DND-41 (cell line): ENCODE data around the gene CALML6.

Source experiments
- ATAC-seq: fragments of 200-7000 bp; cut with Tn5 transposase; 3 replicates; pipeline ENCODE4 v1.9.1; 2021; ENCODE audit warnings: low read depth; ENCODE audit not compliant: insufficient read depth
- DNase-seq: peaks from one replicate; pipeline ENCODE4 v3.0.0-alpha.2; 2020
- H2AFZ ChIP-seq: 2 replicates; pipeline ENCODE4 v1.6.0; 2012; ENCODE audit warnings: low read depth, low read length
- H3K27ac ChIP-seq: 2 replicates; pipeline ENCODE4 v1.5.1; 2012; ENCODE audit warnings: low read length, inconsistent platforms
- H3K27me3 ChIP-seq: fragments of 200-600 bp; sonication (generic); 2 replicates; pipeline ENCODE4 v1.6.0; 2012; ENCODE audit warnings: low read length, mild to moderate bottlenecking, inconsistent platforms; ENCODE audit not compliant: insufficient read depth, poor library complexity
- H3K36me3 ChIP-seq: 2 replicates; pipeline ENCODE4 v1.5.1; 2012; ENCODE audit warnings: low read length, inconsistent platforms; ENCODE audit not compliant: insufficient read depth
- H3K4me1 ChIP-seq: 2 replicates; pipeline ENCODE4 v1.5.1; 2012; ENCODE audit warnings: mild to moderate bottlenecking, low read length; ENCODE audit not compliant: insufficient read depth
- H3K4me2 ChIP-seq: 2 replicates; pipeline ENCODE4 v1.6.0; 2012; ENCODE audit warnings: mild to moderate bottlenecking, moderate library complexity, low read length, inconsistent platforms; ENCODE audit not compliant: insufficient read depth
- H3K4me3 ChIP-seq, 2 experiments: fragments of 200-600 bp in 1 of 2; shearing (Covaris generic) in 1 of 2; 2 replicates each; pipeline ENCODE4 v1.5.1; 2012 to 2016; ENCODE audit warnings: inconsistent platforms in 2 of 2, low read length in 2 of 2, mild to moderate bottlenecking in 2 of 2, low read depth in 1 of 2, moderate library complexity in 1 of 2
- H3K79me2 ChIP-seq: 2 replicates; pipeline ENCODE4 v1.6.0; 2012; ENCODE audit warnings: low read length, inconsistent platforms; ENCODE audit not compliant: insufficient read depth
- H3K9ac ChIP-seq: 2 replicates; pipeline ENCODE4 v1.6.0; 2012; ENCODE audit warnings: low read depth, mild to moderate bottlenecking, inconsistent platforms, low read length, moderate library complexity
- H3K9me3 ChIP-seq: 2 replicates; pipeline ENCODE4 v1.5.1; 2012; ENCODE audit warnings: low read length, moderate library complexity, mild to moderate bottlenecking, inconsistent platforms; ENCODE audit not compliant: insufficient read depth, severe bottlenecking
- H4K20me1 ChIP-seq: 2 replicates; pipeline ENCODE4 v1.6.0; 2012; ENCODE audit warnings: low read length; ENCODE audit not compliant: insufficient read depth
- CTCF ChIP-seq: IDR thresholded peaks from 2 replicates; pipeline ENCODE4 v1.5.1; 2012; ENCODE audit warnings: borderline replicate concordance, low read length, moderate library complexity, mild to moderate bottlenecking; ENCODE audit not compliant: poor library complexity, severe bottlenecking; ENCODE audit errors: extremely low read depth
- EZH2 ChIP-seq: IDR thresholded peaks from 3 replicates; pipeline ENCODE4 v1.6.1; 2012; ENCODE audit warnings: borderline replicate concordance, low read depth, mild to moderate bottlenecking, moderate library complexity, low read length, inconsistent platforms; ENCODE audit not compliant: severe bottlenecking

The CALML6 gene

GRCh38 chr1:1872329-1872994 is 42.6 kb upstream of the CALML6 start:
- Histone ChIP-seq H3K27me3 (no peaks in the 10 kb centered on the region), H3K27ac (no peak overlapping the region), H3K9ac (no peak overlapping the region), H3K4me2 (no peak overlapping the region), H3K4me1 (no peaks in the 10 kb centered on the region), H3K36me3 (peaks cover 68% of the 10 kb centered on the region), H2AFZ (no peak overlapping the region), H3K9me3 (no peaks in the 10 kb centered on the region), H4K20me1 (peaks cover 89% of the 10 kb centered on the region), H3K4me3 (no peak overlapping the region), H3K79me2 (peaks cover 99% of the 10 kb centered on the region)
- no peak for ATAC-seq
- TF ChIP-seq EZH2 (no peak), CTCF (no peak)
- no peak for DNase-seq

- Histone ChIP-seq H3K27ac (no peak overlapping the region), H3K9me3 (no peaks in the 10 kb centered on the region), H2AFZ (no peak overlapping the region), H3K4me1 (no peaks in the 10 kb centered on the region), H3K4me3 (no peak overlapping the region), H3K36me3 (peaks cover 75% of the 10 kb centered on the region), H3K4me2 (no peak overlapping the region), H4K20me1 (peaks cover 89% of the 10 kb centered on the region), H3K79me2 (peaks cover 99% of the 10 kb centered on the region), H3K9ac (no peak overlapping the region), H3K27me3 (no peaks in the 10 kb centered on the region)
- TF ChIP-seq CTCF (no peak), EZH2 (no peak)
- no peak for ATAC-seq
- DNase-seq, result no peak
Measured at GRCh38 chr1:1873186-1873585, 41.9 kb upstream of the CALML6 start.

GRCh38 chr1:1874901-1875300 is 40.2 kb upstream of the CALML6 start:
- Histone ChIP-seq H4K20me1 (peaks cover 94% of the 10 kb centered on the region), H3K36me3 (peaks cover 81% of the 10 kb centered on the region)

More at GRCh38 chr1:1874901-1875300, 40.2 kb upstream of the CALML6 start:
- TF ChIP-seq CTCF (no peak), EZH2 (no peak)
- no peak for DNase-seq
- Histone ChIP-seq H3K27ac (no peak overlapping the region), H3K9me3 (no peaks in the 10 kb centered on the region), H2AFZ (no peak overlapping the region), H3K27me3 (no peaks in the 10 kb centered on the region), H3K79me2 (peaks cover 100% of the 10 kb centered on the region), H3K4me1 (no peaks in the 10 kb centered on the region), H3K4me2 (no peak overlapping the region), H3K9ac (no peak overlapping the region), H3K4me3 (no peak overlapping the region)
- ATAC-seq, result no peak
